A549 treated with dexamethasone at 1 μM for 4 hours (cell line): ENCODE measurements around the gene CASP5. TPM values are rescaled to one million over a fixed set of nuclear protein-coding genes. Genes with fewer than 3 reads are reported as not detected.

Source experiments
- total RNA-seq: library from RNA; stranded (reverse); fragments of 200-300 nt; extraction: Qiagen RNA extraction; gene quantifications from 5 replicates; pipeline ENCODE4 v1.2.3, GENCODE V29; 2022

The CASP5 gene
- not detected in 5 replicates for total RNA-seq

GRCh38 chr11:105023003-105023402, at the start of gene CASP5:
Gene CASP5, minus strand, starts transcription at chr11:105023168. Its CDS starts 32 bp downstream, at chr11:105023136.

DNA sequence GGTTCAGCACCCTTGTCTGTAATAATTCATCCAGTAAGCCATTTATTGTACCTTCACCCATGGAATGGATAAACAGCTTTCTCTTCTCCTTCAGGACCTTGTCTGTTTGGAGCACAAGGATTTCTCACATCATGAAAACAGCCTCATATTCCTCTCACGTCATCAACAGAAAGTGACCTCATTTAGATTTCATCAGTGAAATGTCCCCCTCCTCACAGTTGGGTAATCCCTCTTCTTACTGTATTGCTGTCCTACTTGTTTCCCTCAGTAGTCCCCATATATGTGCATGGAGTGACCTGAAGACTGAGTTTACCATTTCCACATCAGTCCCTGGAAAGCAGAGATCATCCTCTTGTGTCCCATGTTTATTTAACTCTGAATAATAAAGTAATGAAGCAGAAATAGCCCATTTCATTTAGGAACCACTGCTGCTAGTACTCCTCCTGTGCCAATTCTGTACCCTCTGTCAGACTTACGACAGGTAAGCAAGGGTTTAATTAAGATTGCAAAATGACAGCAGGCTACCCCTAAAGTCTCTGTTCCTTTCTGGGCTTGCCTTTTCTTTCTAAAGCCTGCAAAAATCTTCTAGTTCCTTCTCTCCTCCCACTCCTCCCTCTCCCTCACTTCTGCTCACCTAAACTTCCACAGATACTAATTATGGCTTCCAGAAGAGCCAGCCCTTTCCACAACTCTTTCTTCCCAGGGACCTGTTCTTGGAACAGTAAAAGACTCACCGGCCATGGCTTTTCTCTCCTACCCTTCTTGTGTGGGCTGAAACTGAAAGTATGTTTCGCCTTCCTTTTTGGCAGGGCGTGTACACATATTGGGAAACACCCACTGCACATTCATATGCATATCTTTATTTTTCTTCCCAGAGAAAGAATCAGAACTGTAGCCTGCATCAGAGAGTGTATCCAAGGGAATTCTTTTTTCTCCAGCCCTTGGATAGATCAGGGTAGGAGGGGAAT, 21.9 kb upstream of the CASP5 start, which contains the start of gene CARD16:
TSS of gene CARD16 (minus strand) at position 779 of the 968 bp plus-strand sequence. CDS start at position 741, 38 bp downstream.

GRCh38 chr11:105034813-105035620, 12.0 kb upstream of the CASP5 start, which contains the start of gene CASP1:
Gene CASP1, minus strand, starts transcription at chr11:105035144. Its CDS starts 31 bp downstream, at chr11:105035113.

DNA sequence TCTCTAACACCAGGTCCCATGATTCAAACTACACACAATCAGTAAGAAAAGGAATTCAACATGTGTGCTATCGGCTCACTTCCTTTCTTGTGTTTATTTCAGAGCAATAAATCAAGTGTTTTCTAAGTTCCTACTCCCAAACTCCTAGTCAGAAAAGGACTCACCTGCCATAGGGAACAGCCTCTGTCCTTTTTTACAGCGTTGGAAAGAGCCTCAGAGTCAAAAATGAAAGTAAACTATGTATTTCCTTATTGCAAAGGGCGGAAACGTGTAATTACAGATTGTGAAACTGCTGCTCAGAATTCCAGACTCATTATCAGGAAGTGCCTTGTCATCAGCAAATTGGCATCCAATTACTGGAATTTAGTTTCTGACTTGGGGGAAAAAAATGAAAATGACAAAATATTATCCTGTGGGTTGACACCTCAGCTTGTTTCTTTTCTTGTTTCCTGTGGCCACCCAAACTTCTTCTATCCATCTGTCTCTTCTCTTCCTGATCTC, 54.6 kb downstream of the CASP5 start, which contains the start of gene CASP4:
TSS of gene CASP4 (minus strand) at position 220 of the 501 bp plus-strand sequence. CDS start at position 171, 49 bp downstream.

Other genes starting within 250 kb of the CASP5 start
- gene CASP12, start 124.7 kb downstream of the CASP5 start, total RNA-seq, result not detected in 5 replicates
- gene CASP4, start 54.6 kb downstream of the CASP5 start, total RNA-seq, result 4.0 to 6.5 TPM (median 4.4 TPM) in 5 replicates
- 0.21 to 0.30 TPM (median 0.30 TPM) in 3 of 5 replicates, not detected in the others for gene CASP1, start 12.0 kb upstream of the CASP5 start, total RNA-seq
- gene CARD16, start 22.2 kb upstream of the CASP5 start, total RNA-seq, result not detected in 5 replicates
- not detected in 5 replicates for gene CARD18, start 116.6 kb upstream of the CASP5 start, total RNA-seq